Activated T-helper 9 cell treated with anti-CD3 and anti-CD28 coated beads, Interleukin-2, amount 50 U/mL, for 16 hours (primary cell): ENCODE measurements around the gene UCP2.
"Not testable (repeated sequence)": the region's sequence is repeated elsewhere in the genome, so short reads cannot be mapped to it uniquely, and the experiment has no call there.

Experiments
- DNase-seq: peaks from one replicate; pipeline ENCODE4 v3.0.0-alpha.2; 2020; ENCODE audit warnings: low read depth

The UCP2 gene

GRCh38 chr11:73995731-73996130 lies 13.1 kb upstream of the UCP2 start:
- DNase-seq: no peak

GRCh38 chr11:73995247-73995646 lies 12.6 kb upstream of the UCP2 start:
- DNase-seq: no peak

- DNase-seq: no peak
Measured at GRCh38 chr11:73991471-73992006, 8.9 kb upstream of the UCP2 start.

- DNase-seq: no peak
Measured at GRCh38 chr11:73990730-73991129, 8.1 kb upstream of the UCP2 start.

- DNase-seq: no peak
Measured at GRCh38 chr11:73989156-73989555, 6.5 kb upstream of the UCP2 start.

- DNase-seq: no peak
Measured at GRCh38 chr11:73988227-73988626, 5.6 kb upstream of the UCP2 start.

GRCh38 chr11:73985661-73986060 lies 3.0 kb upstream of the UCP2 start:
- not testable (repeated sequence) for DNase-seq

GRCh38 chr11:73983741-73984538 lies 1.3 kb upstream of the UCP2 start:
- DNase-seq: no peak

GRCh38 chr11:73982990-73983740 lies 522 bp upstream of the UCP2 start:
- DNase-seq: peak; percentile 88

GRCh38 chr11:73981051-73981805 lies 1.4 kb downstream of the UCP2 start:
- no peak for DNase-seq

GRCh38 chr11:73980001-73980961 lies 2.4 kb downstream of the UCP2 start:
- peak; percentile 43 for DNase-seq

GRCh38 chr11:73978576-73979086 lies 4.0 kb downstream of the UCP2 start:
- no peak for DNase-seq

- no peak for DNase-seq
Measured at GRCh38 chr11:73977856-73978519, 4.7 kb downstream of the UCP2 start.

- DNase-seq: no peak
Measured at GRCh38 chr11:73976451-73977151, 6.0 kb downstream of the UCP2 start.

GRCh38 chr11:73975479-73975757 lies 7.2 kb downstream of the UCP2 start:
- no peak for DNase-seq

- DNase-seq: no peak
Measured at GRCh38 chr11:73974604-73975478, 7.8 kb downstream of the UCP2 start.

- no peak for DNase-seq
Measured at GRCh38 chr11:73972620-73973449, 9.8 kb downstream of the UCP2 start.

- no peak for DNase-seq
Measured at GRCh38 chr11:73972187-73972586, 10.5 kb downstream of the UCP2 start.
